PFSK-1 (cell line): ENCODE data around the gene TMEM212.

Experiments used
- FOXP2 ChIP-seq: optimal IDR thresholded peaks from 2 replicates; pipeline ENCODE3; 2011; ENCODE audit warnings: borderline replicate concordance, control low read depth, inconsistent platforms; ENCODE audit not compliant: insufficient read depth; ENCODE audit errors: extremely low read length, extremely low read depth
- POLR2AphosphoS5 ChIP-seq: IDR thresholded peaks from 2 replicates; pipeline ENCODE4 v1.6.1; 2012; ENCODE audit warnings: low read depth, mild to moderate bottlenecking, control low read depth, low read length, moderate library complexity
- SIN3A ChIP-seq: IDR thresholded peaks from 2 replicates; pipeline ENCODE4 v1.6.1; 2012; ENCODE audit warnings: mild to moderate bottlenecking, low read length, moderate library complexity, borderline replicate concordance; ENCODE audit not compliant: insufficient read depth
- TAF1 ChIP-seq: IDR thresholded peaks from 2 replicates; pipeline ENCODE4 v1.6.1; 2012; ENCODE audit warnings: low read length, control low read depth, borderline replicate concordance; ENCODE audit not compliant: insufficient read depth
- TF ChIP-seq, protein P1 (sequence below), 2 experiments: IDR thresholded peaks; 2 replicates each; pipeline versions ENCODE4 v1.6.1 to v1.8.0; 2011 to 2012; ENCODE audit warnings: low read depth in 2 of 2, low read length in 2 of 2, control low read depth in 1 of 2, inconsistent platforms in 1 of 2, mild to moderate bottlenecking in 1 of 2, moderate library complexity in 1 of 2; ENCODE audit not compliant: insufficient read depth in 1 of 2

The TMEM212 gene

DNA sequence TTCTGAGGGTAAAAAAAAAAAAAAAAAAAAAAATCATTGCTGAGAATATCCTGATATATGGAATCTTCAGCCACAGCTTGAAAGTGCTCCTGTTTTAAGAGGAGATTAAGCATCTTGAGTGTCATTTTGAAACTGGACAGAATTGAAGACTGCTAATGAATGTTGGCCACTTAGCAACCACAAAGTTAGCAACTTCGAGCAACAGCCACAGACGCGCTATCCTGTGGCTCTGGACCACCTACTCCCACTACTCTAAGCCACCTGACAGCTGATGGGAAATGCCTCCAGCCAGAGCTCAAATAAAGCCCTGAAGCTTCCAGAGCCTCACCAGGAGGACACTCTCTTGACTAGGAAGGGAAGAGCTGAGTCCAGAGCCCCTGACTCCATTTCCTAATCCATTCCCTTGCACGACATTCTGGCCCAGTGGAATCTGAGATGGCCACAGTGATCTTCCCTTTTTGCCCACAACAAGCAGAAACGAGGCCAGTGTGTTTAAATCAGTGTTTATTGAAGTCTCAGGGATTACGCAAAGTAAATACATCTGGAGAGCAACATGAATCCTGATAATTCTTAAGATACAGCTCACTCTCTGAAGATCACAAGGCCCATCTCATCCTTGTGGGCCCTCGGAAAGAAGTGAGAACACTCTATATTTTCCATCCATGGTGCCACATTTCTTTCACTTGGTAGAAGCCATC lies 58.6 kb downstream of the TMEM212 start:
- TF ChIP-seq FOXP2: no peak
- no peak for TF ChIP-seq POLR2AphosphoS5
- no peak for TF ChIP-seq SIN3A
- TF ChIP-seq, protein P1, sequence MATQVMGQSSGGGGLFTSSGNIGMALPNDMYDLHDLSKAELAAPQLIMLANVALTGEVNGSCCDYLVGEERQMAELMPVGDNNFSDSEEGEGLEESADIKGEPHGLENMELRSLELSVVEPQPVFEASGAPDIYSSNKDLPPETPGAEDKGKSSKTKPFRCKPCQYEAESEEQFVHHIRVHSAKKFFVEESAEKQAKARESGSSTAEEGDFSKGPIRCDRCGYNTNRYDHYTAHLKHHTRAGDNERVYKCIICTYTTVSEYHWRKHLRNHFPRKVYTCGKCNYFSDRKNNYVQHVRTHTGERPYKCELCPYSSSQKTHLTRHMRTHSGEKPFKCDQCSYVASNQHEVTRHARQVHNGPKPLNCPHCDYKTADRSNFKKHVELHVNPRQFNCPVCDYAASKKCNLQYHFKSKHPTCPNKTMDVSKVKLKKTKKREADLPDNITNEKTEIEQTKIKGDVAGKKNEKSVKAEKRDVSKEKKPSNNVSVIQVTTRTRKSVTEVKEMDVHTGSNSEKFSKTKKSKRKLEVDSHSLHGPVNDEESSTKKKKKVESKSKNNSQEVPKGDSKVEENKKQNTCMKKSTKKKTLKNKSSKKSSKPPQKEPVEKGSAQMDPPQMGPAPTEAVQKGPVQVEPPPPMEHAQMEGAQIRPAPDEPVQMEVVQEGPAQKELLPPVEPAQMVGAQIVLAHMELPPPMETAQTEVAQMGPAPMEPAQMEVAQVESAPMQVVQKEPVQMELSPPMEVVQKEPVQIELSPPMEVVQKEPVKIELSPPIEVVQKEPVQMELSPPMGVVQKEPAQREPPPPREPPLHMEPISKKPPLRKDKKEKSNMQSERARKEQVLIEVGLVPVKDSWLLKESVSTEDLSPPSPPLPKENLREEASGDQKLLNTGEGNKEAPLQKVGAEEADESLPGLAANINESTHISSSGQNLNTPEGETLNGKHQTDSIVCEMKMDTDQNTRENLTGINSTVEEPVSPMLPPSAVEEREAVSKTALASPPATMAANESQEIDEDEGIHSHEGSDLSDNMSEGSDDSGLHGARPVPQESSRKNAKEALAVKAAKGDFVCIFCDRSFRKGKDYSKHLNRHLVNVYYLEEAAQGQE (IDR thresholded peaks at IDR 0.05; ENCODE audit: insufficient read depth in 1 of 2, low read depth in 2 of 2, low read length in 2 of 2): no peak
- TF ChIP-seq TAF1: no peak

DNA sequence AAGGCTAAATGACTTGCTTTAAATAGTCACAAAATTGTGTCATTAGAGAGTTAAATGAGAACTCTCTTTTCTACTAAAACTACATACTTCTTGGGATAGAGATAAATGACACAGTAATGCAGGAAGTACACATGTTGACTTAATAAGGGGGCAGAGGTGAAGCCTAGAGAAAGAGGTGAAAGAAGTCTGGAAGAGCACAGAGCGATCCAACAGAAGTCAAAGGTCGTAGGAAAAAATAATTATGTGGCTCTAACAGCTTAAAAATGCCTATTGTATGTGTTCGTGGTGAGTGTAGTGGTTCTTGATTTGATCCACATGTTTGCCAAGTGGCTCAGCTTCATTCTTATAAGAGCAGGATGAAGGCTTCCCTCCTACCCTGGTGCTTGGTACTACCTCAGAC lies 61.7 kb downstream of the TMEM212 start:
- TF ChIP-seq FOXP2 (no peak), TAF1 (no peak), SIN3A (no peak), POLR2AphosphoS5 (no peak)
- TF ChIP-seq, protein P1 (IDR thresholded peaks at IDR 0.05; ENCODE audit: insufficient read depth in 1 of 2, low read depth in 2 of 2, low read length in 2 of 2): no peak

DNA sequence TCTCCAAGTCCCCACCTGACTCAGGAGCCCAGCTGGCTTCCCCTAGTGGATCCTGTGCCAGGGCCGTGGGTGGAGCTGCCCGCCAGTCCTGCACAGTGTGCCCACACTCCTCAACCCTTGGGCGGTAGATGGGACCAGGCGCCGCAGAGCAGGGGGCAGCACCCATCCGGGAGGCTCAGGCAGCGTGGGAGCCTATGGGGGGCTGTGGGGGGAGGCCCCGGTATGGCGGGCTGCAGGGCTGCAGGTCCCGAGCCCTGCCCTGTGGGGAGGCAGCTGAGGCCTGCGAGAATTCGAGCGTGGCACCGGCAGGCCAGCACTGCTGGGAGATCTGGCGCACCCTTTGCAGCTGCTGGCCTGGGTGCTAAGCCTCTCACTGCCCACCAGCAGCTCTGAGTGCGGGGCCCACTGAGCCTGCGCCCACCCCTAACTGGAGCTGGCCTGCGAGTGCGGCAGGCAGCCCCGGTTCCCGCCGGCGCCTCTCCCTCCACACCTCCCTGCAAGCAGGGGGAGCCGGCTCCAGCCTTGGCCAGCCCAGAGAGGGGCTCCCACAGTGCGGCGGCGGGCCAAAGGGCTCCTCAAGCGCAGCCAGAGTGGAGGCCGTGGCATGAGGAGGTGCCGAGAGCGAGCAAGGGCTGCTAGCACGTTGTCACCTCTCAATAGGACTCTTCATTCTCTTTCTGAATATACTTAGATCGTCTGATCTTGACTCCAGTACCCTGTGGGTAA lies 64.0 kb downstream of the TMEM212 start:
- TF ChIP-seq, protein P1 (IDR thresholded peaks at IDR 0.05; ENCODE audit: insufficient read depth in 1 of 2, low read depth in 2 of 2, low read length in 2 of 2): no peak
- no peak for TF ChIP-seq TAF1
- TF ChIP-seq POLR2AphosphoS5: no peak
- TF ChIP-seq FOXP2: no peak
- TF ChIP-seq SIN3A: no peak

DNA sequence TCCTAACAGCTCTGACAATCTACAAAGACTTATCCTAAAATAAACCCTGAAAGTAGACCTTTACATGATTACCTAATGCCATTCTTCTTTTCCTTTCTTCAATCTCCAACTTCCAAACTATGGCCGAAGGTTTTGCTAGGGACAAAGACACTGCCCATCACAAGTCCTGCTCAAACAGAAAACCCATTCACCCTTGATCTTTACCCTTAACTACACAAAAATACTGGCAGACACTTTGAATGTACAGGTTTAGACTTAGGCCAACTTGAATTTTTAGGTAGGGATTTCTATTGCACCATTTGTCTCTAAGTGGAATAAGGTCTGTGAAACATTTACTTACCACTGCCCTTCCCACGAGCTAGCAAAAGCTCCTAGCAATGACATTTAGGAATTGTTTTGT lies 64.6 kb downstream of the TMEM212 start:
- TF ChIP-seq SIN3A (no peak), TAF1 (no peak), FOXP2 (no peak), POLR2AphosphoS5 (no peak)
- TF ChIP-seq, protein P1 (IDR thresholded peaks at IDR 0.05; ENCODE audit: insufficient read depth in 1 of 2, low read depth in 2 of 2, low read length in 2 of 2): no peak
